HuH-7 (cell line): ENCODE measurements around the gene KDM4C.
"Not testable (repeated sequence)": the region's sequence is repeated elsewhere in the genome, so short reads cannot be mapped to it uniquely, and the experiment has no call there.

ENCODE experiments used
- DNase-seq: peaks from one replicate; pipeline ENCODE4 v3.0.0; 2011; ENCODE audit warnings: low spot score

Gene KDM4C

GRCh38 chr9:6806318-6806717, 48.5 kb downstream of the KDM4C start:
- not testable (repeated sequence) for DNase-seq

GRCh38 chr9:6807669-6808068, 49.9 kb downstream of the KDM4C start:
- not testable (repeated sequence) for DNase-seq

- no peak for DNase-seq
Measured at GRCh38 chr9:6811436-6811835, 53.7 kb downstream of the KDM4C start.

- no peak for DNase-seq
Measured at GRCh38 chr9:6816581-6816980, 58.8 kb downstream of the KDM4C start.

- DNase-seq, result no peak
Measured at GRCh38 chr9:6818292-6818922, 60.6 kb downstream of the KDM4C start.

GRCh38 chr9:6819112-6819511, 61.3 kb downstream of the KDM4C start:
- DNase-seq, result no peak

GRCh38 chr9:6819529-6819928, 61.8 kb downstream of the KDM4C start:
- DNase-seq, result no peak

- no peak for DNase-seq
Measured at GRCh38 chr9:6822696-6823095, 64.9 kb downstream of the KDM4C start.

GRCh38 chr9:6827439-6828145, 69.8 kb downstream of the KDM4C start:
- DNase-seq, result peak; percentile 40

GRCh38 chr9:6829027-6829426, 71.3 kb downstream of the KDM4C start:
- DNase-seq, result no peak

- DNase-seq, result no peak
Measured at GRCh38 chr9:6829536-6829935, 71.8 kb downstream of the KDM4C start.

- DNase-seq, result no peak
Measured at GRCh38 chr9:6833518-6834192, 75.9 kb downstream of the KDM4C start.

- no peak for DNase-seq
Measured at GRCh38 chr9:6834306-6834705, 76.5 kb downstream of the KDM4C start.

GRCh38 chr9:6838158-6838557, 80.4 kb downstream of the KDM4C start:
- DNase-seq, result no peak

GRCh38 chr9:6842584-6842947, 84.8 kb downstream of the KDM4C start:
- DNase-seq, result no peak

- DNase-seq, result no peak
Measured at GRCh38 chr9:6843742-6844141, 86.0 kb downstream of the KDM4C start.

GRCh38 chr9:6844267-6844666, 86.5 kb downstream of the KDM4C start:
- DNase-seq, result no peak

GRCh38 chr9:6845128-6845826, 87.5 kb downstream of the KDM4C start:
- no peak for DNase-seq

- DNase-seq, result peak; percentile 32
Measured at GRCh38 chr9:6845880-6846279, 88.1 kb downstream of the KDM4C start.

GRCh38 chr9:6852243-6852963, 94.6 kb downstream of the KDM4C start:
- DNase-seq, result no peak

GRCh38 chr9:6855860-6856259, 98.1 kb downstream of the KDM4C start:
- no peak for DNase-seq

- no peak for DNase-seq
Measured at GRCh38 chr9:6864102-6864501, 106.3 kb downstream of the KDM4C start.
